Measurements from ENCODE around the gene CAMTA1. TPM values are rescaled to one million over a fixed set of nuclear protein-coding genes. Genes with fewer than 3 reads are reported as not detected.

Gene CAMTA1
- total and polyA plus RNA-seq, 8 donors: 42.8 to 213 (median 118) TPM

GRCh38 chr1:7566417-7567375 is 781.4 kb downstream of the CAMTA1 start:
- 83 to 87% (median 86%) methylated on average over 12 to 16 of the region's 16 CpGs for WGBS, 5 donors
- H3K4me1 ChIP-seq: peaks cover 0 to 9% (median 7%) of the 10 kb centered on the region in 4 donors
- no peak overlapping the region for H3K27ac ChIP-seq
- intact Hi-C loops (cut with DNase I; ENCODE audit: low total_unique reads): no loop called here
- no peaks in the 10 kb centered on the region for H3K36me3 ChIP-seq
- no peak for DNase-seq
- H3K9me3 ChIP-seq: no peaks in the 10 kb centered on the region
- H3K4me3 ChIP-seq: no peak overlapping the region
- TF ChIP-seq, protein P1, sequence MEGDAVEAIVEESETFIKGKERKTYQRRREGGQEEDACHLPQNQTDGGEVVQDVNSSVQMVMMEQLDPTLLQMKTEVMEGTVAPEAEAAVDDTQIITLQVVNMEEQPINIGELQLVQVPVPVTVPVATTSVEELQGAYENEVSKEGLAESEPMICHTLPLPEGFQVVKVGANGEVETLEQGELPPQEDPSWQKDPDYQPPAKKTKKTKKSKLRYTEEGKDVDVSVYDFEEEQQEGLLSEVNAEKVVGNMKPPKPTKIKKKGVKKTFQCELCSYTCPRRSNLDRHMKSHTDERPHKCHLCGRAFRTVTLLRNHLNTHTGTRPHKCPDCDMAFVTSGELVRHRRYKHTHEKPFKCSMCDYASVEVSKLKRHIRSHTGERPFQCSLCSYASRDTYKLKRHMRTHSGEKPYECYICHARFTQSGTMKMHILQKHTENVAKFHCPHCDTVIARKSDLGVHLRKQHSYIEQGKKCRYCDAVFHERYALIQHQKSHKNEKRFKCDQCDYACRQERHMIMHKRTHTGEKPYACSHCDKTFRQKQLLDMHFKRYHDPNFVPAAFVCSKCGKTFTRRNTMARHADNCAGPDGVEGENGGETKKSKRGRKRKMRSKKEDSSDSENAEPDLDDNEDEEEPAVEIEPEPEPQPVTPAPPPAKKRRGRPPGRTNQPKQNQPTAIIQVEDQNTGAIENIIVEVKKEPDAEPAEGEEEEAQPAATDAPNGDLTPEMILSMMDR (IDR thresholded peaks at IDR 0.05): no peak
- no peak for TF ChIP-seq POLR2AphosphoS5 (IDR thresholded peaks at IDR 0.05)
- no peak for TF ChIP-seq POLR2A (IDR thresholded peaks at IDR 0.05)
- no peak for TF ChIP-seq EP300 (IDR thresholded peaks at IDR 0.05)
- no peaks in the 10 kb centered on the region for H3K27me3 ChIP-seq

DNA sequence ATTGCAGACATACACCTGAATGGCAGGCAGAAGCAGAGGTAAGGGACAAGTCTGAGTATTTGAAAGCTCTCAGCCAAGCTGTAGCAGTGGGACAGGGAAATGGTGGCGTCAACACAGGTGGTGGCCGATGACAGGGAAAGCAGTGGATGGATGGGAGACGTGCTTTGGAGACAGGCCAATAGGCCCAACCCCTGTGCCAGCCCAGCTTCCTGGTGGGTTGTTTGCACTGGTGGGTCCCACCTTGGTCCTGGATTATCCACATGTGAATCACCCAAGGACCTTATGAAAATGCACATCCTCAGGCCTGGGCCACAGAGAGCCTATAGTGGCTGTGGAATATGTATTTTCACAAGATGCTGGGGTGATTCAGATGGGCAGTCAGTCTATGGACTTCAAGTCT is 782.1 kb downstream of the CAMTA1 start:
- 76 to 91% (median 88%) methylated on average over 3 of the region's 3 CpGs; no CpG with 5 or more reads in 1 of the 5 donors for WGBS, 5 donors
- H3K4me1 ChIP-seq: peaks cover 0 to 9% (median 7%) of the 10 kb centered on the region in 4 donors
- H3K27me3 ChIP-seq: no peaks in the 10 kb centered on the region
- intact Hi-C loops (cut with DNase I; ENCODE audit: low total_unique reads): no loop called here
- H3K9me3 ChIP-seq: no peaks in the 10 kb centered on the region
- no peak overlapping the region for H3K27ac ChIP-seq
- TF ChIP-seq POLR2A (IDR thresholded peaks at IDR 0.05): no peak
- no peak for TF ChIP-seq POLR2AphosphoS5 (IDR thresholded peaks at IDR 0.05)
- TF ChIP-seq, protein P1 (IDR thresholded peaks at IDR 0.05): no peak
- no peak for TF ChIP-seq EP300 (IDR thresholded peaks at IDR 0.05)
- H3K4me3 ChIP-seq: no peak overlapping the region
- no peaks in the 10 kb centered on the region for H3K36me3 ChIP-seq
- no peak for DNase-seq

- H3K9me3 ChIP-seq: no peaks in the 10 kb centered on the region
- DNase-seq: no peak
- H3K4me1 ChIP-seq: peaks cover 5 to 16% (median 11%) of the 10 kb centered on the region in 4 donors
- intact Hi-C loops (cut with DNase I; ENCODE audit: low total_unique reads): no loop called here
- H3K27me3 ChIP-seq: no peaks in the 10 kb centered on the region
- no peaks in the 10 kb centered on the region for H3K36me3 ChIP-seq
- WGBS, 5 donors: 87 to 96% (median 93%) methylated on average over 4 of the region's 4 CpGs
- H3K4me3 ChIP-seq: no peak overlapping the region
- H3K27ac ChIP-seq: no peak overlapping the region
- TF ChIP-seq, protein P1 (IDR thresholded peaks at IDR 0.05): no peak
- TF ChIP-seq POLR2AphosphoS5 (IDR thresholded peaks at IDR 0.05) (no peak), EP300 (IDR thresholded peaks at IDR 0.05) (no peak), POLR2A (IDR thresholded peaks at IDR 0.05) (no peak)
Observed at GRCh38 chr1:7568053-7568452, 782.8 kb downstream of the CAMTA1 start.

DNA sequence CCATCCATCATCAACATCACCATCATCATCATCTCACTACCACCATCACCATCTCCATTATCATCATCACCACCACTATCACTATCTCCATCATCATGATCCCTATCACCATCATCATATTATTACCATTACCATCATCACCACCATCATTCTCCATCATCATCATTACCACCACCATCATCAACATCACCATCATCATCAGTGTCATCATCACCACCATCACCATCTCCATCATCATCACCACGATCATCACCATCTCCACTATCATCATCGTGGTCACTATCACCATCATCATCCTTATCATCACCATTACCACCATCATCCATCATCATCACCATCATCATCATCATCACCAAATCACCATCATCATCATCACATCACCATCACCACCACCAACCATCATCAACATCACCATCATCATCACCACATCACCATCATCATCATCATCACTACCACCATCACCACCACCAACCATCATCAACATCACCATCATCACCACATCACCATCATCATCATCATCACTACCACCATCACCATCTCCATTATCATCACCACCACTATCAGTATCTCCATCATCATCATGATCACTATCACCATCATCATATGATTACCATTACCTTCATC is 783.8 kb downstream of the CAMTA1 start:
- DNase-seq: no peak
- no peaks in the 10 kb centered on the region for H3K36me3 ChIP-seq
- H3K27ac ChIP-seq: no peak overlapping the region
- intact Hi-C loops (cut with DNase I; ENCODE audit: low total_unique reads): no loop called here
- no peaks in the 10 kb centered on the region for H3K27me3 ChIP-seq
- no peak for TF ChIP-seq EP300 (IDR thresholded peaks at IDR 0.05)
- TF ChIP-seq, protein P1 (IDR thresholded peaks at IDR 0.05): peak in 1 of 7 experiments; percentile 2
- peak in 1 of 4 donors; percentile 47 for TF ChIP-seq POLR2A (IDR thresholded peaks at IDR 0.05)
- H3K9me3 ChIP-seq: no peaks in the 10 kb centered on the region
- peaks cover 14 to 26% (median 17%) of the 10 kb centered on the region in 4 donors for H3K4me1 ChIP-seq
- no peak overlapping the region for H3K4me3 ChIP-seq
- WGBS, 5 donors: 90 to 98% (median 94%) methylated on average over 2 of the region's 2 CpGs

Measured in stomach (tissue), 9 donors.